OCI-LY3 (cell line): Measurements from ENCODE around the gene HTT.

Source experiments
- CTCF ChIP-seq: fragments of 200-600, 300-600 bp; sonication (generic); IDR thresholded peaks from 2 replicates; pipeline ENCODE4 v1.5.1; 2014; ENCODE audit warnings: antibody characterized with exemption, low read length, low read depth
- EZH2phosphoT487 ChIP-seq: fragments of 200-600 bp; shearing (Covaris generic); IDR thresholded peaks from 2 replicates; pipeline ENCODE4 v1.6.1; 2018; ENCODE audit warnings: antibody characterized with exemption, mixed run types, low read depth

- TF ChIP-seq CTCF = no peak
- TF ChIP-seq EZH2phosphoT487 = no peak
These were observed 60.9 kb downstream of the HTT start for GRCh38 chr4:3135155-3136011.
